NCI-H460 (cell line): ENCODE measurements around the gene GALNT17. TPM values are rescaled to one million over a fixed set of nuclear protein-coding genes. Genes with fewer than 3 reads are reported as not detected.
A peak's percentile ranks its signal among the peaks of the same experiment; 100 is the strongest.

Experiments
- DNase-seq: peaks from one replicate; pipeline ENCODE4 v3.0.0-alpha.2; 2016; ENCODE audit warnings: low read depth; ENCODE audit errors: extremely low read depth
- total RNA-seq: library from RNA; depleted of rRNA; stranded (reverse); fragments of >200 nt; shearing (Covaris generic); gene quantifications from 2 replicates; pipeline ENCODE4 v1.2.3, GENCODE V29; 2014

Gene GALNT17
- total RNA-seq, 1 experiment from 2014 or later, result 3.1 TPM

DNA sequence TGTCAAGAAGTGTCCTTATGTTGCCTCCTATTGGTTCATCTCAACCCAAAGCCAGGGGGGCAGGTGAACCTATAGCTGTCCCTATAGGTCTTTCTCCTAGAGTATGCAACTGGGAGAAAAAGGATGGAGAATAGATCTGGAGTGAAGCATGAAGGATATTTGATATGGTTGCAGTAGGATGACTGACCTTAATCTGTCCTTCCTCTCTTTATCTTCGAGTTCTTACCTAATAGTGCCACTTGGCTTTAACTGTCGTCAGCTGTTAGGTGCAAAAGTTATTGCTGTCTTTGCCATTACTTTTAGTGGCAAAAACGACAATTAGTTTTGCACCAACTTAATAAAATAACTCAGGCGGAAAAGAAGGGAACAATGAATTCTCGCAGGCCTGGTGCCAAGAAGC, 196.0 kb downstream of the GALNT17 start:
- DNase-seq, result no peak

DNA sequence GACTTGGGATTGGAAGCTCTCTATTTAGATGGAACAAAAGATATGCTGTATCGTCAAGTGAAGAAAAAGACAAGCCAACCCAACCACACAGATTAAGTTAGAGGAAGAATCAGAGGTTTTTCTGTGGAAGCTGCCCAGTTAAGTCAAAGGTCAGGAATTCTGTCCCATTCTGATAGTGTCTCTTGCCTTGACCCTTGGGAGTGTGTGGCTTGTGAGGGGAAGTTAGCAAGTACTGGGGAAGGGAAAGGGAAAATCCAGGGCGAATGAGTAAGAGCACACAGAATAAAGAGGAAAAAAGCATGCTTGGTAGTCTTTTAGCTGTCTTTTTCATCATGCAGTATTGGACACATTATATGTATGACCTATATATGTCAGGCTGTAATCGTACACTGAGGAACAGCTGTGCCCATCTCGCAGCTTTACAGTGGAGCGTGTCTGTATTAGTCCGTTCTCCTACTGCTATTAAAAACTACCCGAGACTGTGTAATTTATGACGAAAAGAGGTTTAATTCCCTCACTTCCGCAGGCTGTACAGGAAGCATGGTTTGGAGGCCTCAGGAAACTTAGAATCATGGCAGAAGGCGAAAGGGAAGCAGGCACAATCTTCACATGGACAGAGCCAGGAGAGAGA, 197.2 kb downstream of the GALNT17 start:
- DNase-seq, result no peak

DNA sequence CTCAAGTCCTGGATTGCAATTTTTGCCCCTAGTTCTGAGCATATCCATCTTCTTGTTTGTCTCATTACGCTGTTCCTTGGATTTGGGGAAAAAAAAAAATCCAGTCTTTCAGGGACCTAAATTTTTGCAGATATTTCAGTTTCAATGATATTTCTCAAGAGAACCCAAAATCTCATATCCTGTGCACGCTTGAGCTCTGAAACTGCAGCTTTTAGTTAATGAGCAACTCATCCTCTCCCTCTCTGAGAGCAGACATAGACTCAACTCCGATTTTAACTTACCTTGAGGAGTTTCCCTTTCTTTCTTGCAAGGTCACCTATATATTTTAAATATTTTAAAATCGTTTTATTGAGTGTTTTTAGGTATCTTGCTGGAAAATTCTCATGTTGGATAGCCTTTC, 200.3 kb downstream of the GALNT17 start:
- DNase-seq, result no peak

DNA sequence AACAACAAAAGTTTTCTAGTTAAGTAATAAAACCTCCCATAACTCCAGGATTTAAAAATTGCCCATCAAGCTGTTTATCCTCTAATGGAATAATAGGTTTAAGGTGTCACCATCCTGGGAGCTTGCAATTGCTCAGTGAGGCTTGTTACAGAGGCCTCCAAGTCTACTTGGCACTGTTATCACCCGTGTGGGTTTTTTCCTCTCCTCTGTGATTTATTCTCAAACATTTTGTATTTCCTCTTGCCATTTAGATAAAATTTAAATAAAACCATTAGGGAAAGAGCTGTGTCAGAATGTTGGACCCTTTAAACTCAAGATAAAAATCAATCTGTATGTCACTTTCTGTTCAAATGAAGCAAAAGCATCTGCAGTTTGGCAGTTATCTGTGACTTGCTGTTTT, 202.6 kb downstream of the GALNT17 start:
- DNase-seq, result no peak

DNA sequence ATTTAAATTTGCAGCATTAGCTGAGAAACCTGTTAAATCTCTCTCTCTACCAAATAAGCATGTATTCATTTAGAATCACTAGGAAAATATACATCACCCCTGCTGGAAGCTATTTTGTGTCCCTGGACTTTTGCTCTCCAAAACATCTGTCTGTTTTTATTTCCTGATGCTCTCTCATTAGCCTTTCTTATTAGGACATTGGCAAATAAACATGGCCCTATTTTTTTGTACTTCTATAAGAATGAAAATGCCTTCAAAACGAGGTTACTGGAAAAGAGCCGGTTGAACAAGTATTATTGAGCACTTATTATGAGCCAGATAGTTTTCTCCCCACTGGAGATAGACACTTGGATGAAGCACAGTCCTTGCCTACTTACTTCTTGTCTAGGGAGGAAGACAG, 206.9 kb downstream of the GALNT17 start:
- DNase-seq, result no peak

DNA sequence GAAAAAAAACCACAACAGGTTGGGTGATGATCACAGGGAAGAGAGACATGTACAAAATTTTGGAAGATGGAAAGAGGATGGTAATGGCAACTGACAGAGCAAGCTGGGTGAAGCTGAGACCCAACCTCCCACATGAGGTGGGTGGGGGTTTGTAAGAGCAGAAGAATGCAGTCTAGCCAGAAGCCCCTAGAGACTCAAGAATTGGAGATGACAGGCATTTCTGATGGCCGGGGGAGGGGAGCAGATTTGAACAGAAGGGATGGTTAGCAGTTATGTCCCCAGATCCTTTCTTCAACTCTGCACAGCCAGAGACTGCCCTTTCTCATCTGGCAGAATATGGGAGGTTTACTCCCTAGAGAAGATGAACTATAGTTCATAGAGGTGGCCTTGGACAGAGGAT, 208.0 kb downstream of the GALNT17 start:
- no peak for DNase-seq

DNA sequence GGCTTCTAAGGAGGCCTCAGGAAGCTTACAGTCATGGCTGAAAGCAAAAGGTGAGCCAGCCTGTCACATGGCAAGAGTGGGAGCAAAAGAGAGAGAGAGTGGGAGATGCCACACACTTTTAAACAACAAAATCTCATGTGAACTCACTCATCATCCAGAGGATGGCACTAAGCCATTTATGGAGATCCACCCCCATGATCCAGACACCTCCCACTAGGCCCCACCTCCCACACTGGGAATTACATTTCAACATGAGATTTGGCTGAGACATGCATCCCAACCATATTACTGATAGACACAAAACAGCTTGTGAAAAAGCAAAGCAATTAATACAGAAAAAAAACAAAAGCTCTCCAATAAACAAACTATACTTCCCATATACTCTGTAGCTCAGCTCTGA, 210.3 kb downstream of the GALNT17 start:
- DNase-seq, result no peak

DNA sequence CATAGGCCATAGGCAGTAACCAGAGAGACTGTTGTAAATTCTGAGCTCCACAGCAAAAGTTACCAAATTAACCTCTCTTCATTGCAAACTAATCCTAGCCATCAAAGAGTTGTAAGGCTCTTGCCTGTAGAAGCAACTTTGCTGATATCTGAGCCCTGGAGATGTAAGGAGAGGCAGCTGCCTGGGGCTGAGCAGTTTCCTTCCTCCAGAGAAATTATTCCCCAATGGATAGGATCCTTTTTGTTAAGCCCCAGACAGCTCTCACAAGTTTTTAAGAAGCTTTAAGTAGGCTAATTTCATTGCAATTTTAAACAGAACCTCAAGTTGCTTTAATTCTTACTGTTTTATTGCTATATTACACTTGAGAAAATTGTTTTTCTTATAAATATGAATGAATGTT, 211.1 kb downstream of the GALNT17 start:
- no peak for DNase-seq

DNA sequence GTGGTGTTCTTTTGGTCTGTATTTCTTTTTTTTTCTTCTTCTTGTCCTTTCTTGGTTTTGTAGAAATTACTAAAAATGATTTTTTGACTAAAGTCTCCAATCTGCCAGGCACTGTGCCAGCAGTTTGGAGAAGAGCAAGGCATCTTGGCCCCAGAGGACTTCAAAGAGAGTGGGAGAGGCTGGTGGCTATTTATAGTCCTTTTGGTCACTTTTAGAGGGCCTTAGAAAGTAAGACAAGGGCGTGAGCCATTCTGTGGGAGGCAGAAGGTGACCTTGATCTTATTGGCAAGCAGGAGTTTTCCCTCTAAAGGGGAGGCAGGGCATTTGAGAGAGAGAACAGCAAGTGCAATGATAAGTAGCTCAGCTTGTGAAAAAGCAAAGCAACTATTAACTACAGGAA, 211.9 kb downstream of the GALNT17 start:
- no peak for DNase-seq

DNA sequence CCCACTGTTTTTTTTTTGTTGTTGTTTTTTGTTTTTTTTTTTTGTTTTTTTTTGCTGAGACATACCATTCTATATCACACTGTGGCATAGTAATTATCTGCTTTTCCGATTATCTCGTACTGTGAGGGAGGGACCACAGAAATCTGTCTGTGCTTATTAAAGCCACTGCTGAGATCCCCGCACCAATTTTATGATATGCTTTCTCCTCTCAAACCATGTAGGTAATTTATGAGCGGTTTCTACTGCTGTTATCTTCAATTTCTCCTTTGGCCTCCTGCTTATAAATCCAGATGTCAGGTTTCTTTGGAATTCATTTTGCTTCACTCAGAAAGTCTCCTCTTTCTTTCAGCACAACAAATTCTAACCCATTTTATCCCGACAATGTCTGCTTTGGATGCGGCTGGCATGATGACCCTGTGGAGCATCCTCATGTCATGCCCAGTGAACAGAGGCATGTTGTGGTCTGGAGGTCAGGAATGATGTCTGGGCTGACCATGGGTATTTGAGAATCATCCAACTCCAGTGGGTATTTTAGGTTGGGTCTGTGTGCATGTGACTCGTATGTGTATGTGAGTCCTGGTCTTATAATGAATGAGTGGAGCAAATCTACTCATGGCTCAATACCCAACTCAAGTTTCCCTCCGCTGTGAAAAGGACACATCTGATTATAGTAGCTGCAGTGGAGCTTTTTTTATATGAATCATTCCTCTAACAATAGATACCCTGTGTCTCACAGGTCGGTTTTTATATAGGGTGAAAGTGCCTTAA, 213.4 kb downstream of the GALNT17 start:
- no peak for DNase-seq

DNA sequence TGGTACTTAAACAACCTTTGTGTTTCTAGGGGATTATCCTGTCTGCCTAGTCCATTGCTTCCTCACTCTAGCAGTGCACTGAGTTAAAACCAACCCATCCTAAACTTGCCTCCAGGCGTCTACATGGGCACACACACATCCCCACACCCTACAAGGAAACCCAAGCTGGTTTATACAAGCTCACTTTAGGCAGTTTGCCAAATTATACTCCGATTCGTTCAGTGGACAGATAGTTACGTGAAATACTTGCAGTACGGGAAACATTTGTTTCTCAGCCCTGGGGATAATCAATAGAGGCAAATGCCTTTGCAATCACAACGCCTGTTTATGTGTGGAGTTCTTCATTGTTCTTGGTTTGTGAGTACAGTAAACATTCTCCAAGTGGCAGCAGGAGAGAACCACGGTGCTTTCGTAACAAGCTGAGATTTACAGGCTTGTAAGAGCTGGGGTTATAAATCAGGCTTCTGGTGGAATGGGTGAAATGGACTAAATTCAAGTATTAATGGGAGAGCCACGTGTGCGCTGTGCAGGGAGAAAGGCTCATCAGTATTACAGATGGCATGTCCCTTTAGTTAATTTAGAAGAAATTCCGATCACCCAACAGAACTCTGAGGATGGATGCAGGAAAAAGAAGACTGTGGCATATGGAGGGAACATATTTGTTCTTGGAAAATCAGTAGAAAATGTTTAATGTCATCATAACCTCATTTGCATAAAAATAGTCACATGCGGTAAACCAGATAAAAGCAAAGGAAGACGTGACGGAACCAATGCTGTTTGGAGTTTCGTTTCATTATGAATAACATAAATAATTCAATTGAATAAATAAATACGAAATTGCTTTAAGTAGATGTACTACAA, 217.1 kb downstream of the GALNT17 start:
- peak; percentile 7 for DNase-seq

DNA sequence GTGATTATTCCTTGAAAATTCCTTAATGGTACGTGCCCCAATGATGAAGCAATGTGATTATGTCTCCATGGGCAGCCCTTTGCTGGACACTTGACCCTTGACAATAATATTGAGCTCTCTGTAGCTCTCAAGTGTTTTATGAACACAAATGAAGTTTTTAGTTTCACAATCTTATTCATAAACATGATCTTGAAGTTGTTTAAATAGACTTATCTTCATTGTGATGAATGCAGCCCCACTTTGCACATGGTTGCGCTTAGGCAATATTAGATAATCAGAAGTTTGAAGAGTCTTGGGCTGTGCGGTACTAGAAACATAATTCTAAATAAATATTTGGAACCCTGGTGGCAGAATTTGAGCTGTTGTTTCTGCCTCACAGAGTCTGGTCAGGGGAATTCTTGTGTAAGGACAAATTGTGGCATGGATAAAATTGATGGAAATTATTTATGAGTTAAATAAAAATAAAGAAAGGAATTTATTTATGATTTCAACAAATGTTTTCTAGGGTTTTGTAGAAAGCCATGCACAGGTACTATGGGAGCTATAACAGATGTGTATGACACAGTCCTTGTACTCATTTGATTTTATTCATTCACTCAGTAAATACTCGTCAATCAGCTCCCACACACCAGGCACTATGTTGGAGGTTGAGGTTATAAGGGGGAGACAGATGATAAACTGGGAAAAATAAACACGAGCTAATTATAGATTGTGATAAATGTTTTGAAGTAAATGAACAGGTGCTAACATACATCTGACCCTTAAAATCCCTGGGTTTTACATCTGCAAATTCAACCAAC, 217.9 kb downstream of the GALNT17 start:
- no peak for DNase-seq

DNA sequence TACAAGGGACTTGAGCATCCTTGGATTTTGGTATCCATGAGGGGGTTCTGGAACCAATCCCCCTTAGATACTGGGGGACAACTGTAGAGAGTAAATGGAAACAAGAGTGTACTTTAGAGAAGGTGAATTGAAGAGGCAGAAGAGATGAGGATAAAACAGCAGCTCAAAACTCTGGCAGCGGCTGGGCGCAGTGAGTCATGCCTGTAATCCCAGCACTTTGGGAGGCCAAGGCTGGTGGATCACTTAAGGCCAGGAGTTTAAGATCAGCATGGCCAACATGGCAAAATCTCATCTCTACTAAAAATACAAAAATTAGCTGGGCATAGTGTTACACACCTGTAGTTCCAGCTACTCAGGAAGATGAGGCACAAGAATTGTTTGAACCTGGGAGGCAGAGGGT, 218.7 kb downstream of the GALNT17 start:
- no peak for DNase-seq

DNA sequence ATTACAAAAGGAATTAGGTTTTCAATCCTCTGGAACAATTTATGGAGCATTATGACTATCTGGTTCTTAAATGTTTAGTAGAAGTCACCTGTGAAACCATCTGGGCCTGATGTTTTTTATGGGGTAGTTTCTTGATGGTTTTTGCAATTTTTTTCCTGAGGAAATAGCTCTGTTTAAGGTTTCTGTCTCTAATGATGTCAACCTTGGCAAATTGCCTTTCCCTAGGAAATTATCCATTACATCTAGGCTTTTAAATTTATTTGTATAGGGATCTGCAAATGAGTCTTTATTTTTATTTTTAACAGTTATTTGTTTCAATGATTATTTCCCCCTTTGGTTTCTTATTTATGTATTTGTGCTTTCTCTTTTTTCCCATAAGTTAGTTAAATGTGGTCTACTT, 222.8 kb downstream of the GALNT17 start:
- no peak for DNase-seq

DNA sequence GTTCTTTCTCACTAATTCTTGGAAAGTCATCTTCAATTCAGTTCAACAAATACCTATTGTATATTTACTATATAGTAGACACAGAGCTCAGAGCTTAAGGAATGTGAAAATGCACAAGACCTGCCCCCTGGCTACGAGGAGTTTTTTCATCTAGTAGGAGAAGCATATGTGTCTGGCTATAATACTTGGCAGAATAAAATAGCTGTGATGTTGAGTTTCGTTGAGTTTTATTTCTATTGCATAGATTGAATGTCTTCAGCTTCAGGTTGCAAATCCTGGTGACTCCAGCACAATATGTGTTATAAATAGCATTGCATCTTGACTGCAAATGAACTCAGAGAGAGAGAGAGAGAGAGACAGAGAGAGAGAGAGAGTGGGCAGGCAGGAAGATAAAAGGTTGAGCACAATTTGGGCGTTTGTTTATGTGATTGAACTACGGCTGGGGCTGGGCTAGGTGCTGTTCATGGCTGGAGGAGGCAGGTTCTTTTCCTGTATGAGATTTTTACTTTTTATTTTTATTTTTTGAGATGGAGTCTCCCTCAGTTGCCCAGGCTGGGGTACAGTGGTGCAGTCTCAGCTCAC, 229.6 kb downstream of the GALNT17 start:
- DNase-seq, result no peak

DNA sequence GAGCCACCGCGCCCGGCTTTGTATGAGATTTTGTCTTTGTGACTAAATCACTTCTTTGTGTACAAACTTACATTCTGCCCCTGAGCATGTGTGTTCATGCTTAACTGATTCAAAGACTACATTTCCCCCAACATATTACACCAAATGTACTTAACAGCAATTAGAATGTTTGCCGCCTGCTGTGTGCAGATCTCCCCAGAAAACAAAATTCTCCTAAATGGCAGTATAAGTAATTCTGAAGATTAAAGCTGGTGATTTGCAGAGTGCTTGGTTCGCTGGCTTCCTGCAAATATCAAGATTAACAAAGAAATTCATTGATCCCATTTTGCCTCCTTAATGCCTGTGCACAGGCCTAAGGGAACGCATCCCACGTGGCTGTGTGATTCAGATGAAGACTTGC, 230.3 kb downstream of the GALNT17 start:
- no peak for DNase-seq

DNA sequence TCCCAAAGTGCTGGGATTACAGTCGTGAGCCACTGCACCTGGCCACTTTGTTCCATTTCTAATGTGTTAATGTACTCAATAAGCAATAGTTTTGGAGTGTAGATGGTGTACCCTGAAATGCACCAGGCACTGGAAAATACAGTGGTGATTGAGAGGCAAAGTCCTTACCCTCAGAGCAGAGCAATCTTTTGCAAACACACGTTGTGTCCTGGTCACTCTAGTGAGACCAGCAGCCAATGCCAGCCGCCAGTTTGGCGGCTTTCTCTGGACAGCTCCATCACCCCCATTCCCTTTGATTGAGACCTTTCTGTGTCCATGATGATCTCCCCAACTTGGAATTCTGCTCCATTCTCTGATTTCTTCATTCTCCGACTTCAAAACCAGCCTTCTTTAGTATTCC, 231.3 kb downstream of the GALNT17 start:
- no peak for DNase-seq

DNA sequence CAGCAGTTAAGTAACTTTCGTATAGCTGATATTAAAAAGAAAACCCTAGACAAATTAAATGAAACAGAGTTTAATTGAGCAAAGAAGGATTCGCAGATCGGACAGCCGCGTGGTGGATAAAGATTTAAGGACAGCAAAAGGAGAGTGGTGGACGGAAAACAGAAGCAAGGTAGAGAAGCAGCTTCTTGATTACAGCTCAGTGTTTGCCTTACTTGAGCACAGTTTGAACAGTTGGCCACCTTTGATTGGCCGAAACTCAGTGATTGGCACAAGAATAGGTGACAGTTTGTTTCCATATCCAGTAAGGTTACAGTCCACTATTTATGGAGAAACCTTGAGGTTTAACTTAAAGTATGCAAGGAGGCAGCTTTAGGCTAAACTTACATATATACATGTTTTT, 231.7 kb downstream of the GALNT17 start:
- no peak for DNase-seq

DNA sequence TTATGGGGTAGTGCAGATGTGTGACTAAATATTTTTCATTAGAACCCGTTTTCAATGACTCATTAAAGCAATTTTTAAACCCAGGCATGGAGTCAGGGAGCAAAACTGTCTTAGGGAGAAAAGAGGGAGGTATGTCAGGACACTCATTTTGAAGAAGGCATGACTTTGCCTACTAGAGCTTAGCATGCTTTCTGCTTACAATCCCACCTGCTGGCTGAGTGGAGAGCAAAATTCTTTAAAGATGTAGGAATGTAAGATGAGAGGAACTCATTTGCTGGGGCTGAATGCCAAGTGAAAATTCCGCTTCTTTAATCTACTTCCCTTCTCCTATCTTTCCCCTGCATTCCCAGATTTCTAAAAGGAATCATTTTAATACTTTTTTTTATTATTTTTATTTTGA, 232.6 kb downstream of the GALNT17 start:
- no peak for DNase-seq

DNA sequence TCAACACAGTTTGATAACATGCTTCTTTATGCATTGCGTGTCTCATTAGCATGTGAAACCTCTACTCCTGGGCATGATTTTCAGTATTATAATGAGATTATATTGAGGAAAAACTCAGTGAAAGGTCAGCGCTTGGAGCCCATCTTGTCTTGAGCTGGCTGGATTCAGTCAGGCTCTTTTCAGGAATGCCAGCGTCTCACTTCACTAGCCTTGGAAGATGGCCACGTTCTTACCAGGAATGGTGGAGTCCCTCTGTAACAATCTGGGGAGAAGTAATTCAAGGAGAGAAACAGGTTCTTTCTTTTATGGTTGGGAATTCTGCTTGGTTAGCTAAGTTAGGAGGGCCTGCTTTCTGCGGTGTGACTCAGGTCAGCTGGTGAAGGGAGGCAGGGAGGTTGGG, 241.0 kb downstream of the GALNT17 start:
- DNase-seq, result no peak

DNA sequence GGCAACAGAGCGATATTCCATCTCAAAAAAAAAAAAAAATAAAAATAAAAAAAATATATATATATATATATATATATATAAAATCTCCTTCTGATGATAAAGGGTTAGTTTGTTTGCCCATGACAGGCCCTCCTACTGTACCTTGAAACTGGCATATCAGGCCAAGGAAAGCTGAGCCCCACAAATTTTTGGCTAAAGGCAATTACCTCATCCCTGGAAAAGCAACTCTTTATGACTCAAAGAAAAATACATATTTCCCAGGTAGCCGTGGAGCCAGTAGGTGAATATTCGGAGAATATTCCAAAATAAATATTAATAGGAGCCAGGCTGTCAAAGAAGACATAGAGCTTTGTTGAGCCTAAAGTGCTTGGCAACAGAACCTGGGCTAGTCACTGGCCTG, 245.1 kb downstream of the GALNT17 start:
- DNase-seq, result no peak
